CD14-positive monocyte (primary cell): ENCODE data around the gene FNIP1. TPM values are rescaled to one million over a fixed set of nuclear protein-coding genes. Genes with fewer than 3 reads are reported as not detected.

ENCODE experiments used
- DNase-seq, 3 donors: peaks; one replicate each; pipeline ENCODE4 v3.0.0-alpha.2; 2011 to 2022
- H2AFZ ChIP-seq: 2 replicates; pipeline ENCODE4 v1.6.0; 2012; ENCODE audit warnings: mild to moderate bottlenecking, low read depth, low read length, inconsistent platforms; ENCODE audit not compliant: insufficient read depth, poor library complexity, severe bottlenecking
- H3K27ac ChIP-seq, 2 donors: 1 replicate in 1 of 2; 2 replicates in 1 of 2; pipeline ENCODE4 v1.5.1; 2012 to 2013; ENCODE audit warnings: low read length in 2 of 2, control low read depth in 1 of 2, inconsistent platforms in 1 of 2, low read depth in 1 of 2, mild to moderate bottlenecking in 1 of 2
- H3K27me3 ChIP-seq, 2 donors: one replicate each; pipeline versions ENCODE4 v1.6.0 to v1.6.1; 2011 to 2013; ENCODE audit warnings: low read length in 2 of 2; ENCODE audit not compliant: control insufficient read depth in 2 of 2, insufficient read depth in 2 of 2
- H3K36me3 ChIP-seq, 2 donors: replicated peaks in 1 of 2; 1 replicate in 1 of 2; 2 replicates in 1 of 2; pipeline versions ENCODE4 v1.5.1 to v1.6.1; 2012 to 2013; ENCODE audit warnings: low read length in 2 of 2, control low read depth in 1 of 2, inconsistent platforms in 1 of 2, mild to moderate bottlenecking in 1 of 2; ENCODE audit not compliant: insufficient read depth in 2 of 2, control insufficient read depth in 1 of 2
- H3K4me1 ChIP-seq, 2 donors: 1 replicate in 1 of 2; 2 replicates in 1 of 2; pipeline versions ENCODE4 v1.5.1 to v1.6.1; 2012 to 2013; ENCODE audit warnings: low read length in 2 of 2, control low read depth in 1 of 2, inconsistent platforms in 1 of 2, mild to moderate bottlenecking in 1 of 2, moderate library complexity in 1 of 2; ENCODE audit not compliant: insufficient read depth in 2 of 2, control insufficient read depth in 1 of 2
- H3K4me2 ChIP-seq: replicated peaks from 2 replicates; pipeline ENCODE3; 2012; ENCODE audit warnings: low read length, moderate library complexity, mild to moderate bottlenecking; ENCODE audit not compliant: poor library complexity, severe bottlenecking; ENCODE audit errors: extremely low read depth
- H3K4me3 ChIP-seq, 3 experiments: fragments of 200-600 bp in 1 of 3; sonication (generic) in 1 of 3; replicated peaks in 1 of 3; 1 replicate in 2 of 3; 2 replicates in 1 of 3; pipeline ENCODE4 v1.5.1; 2011 to 2013; ENCODE audit warnings: low read length in 3 of 3, mild to moderate bottlenecking in 3 of 3, control low read depth in 2 of 3, low read depth in 2 of 3, inconsistent platforms in 1 of 3, moderate library complexity in 1 of 3
- H3K79me2 ChIP-seq: 2 replicates; pipeline ENCODE4 v1.6.0; 2012; ENCODE audit warnings: mild to moderate bottlenecking, control low read depth, inconsistent platforms, low read length, moderate library complexity; ENCODE audit not compliant: insufficient read depth
- H3K9ac ChIP-seq: 2 replicates; pipeline ENCODE4 v1.6.0; 2017; ENCODE audit warnings: low read length, mild to moderate bottlenecking; ENCODE audit not compliant: insufficient read depth, poor library complexity, severe bottlenecking
- H3K9me3 ChIP-seq, 2 donors: replicated peaks in 1 of 2; 1 replicate in 1 of 2; 2 replicates in 1 of 2; pipeline versions ENCODE4 v1.5.1 to v1.6.1; 2012 to 2013; ENCODE audit warnings: low read length in 2 of 2, control low read depth in 1 of 2; ENCODE audit not compliant: control insufficient read depth in 1 of 2, insufficient read depth in 1 of 2
- H4K20me1 ChIP-seq: 2 replicates; pipeline ENCODE4 v1.6.0; 2012; ENCODE audit warnings: mild to moderate bottlenecking, low read length, control low read depth, moderate library complexity; ENCODE audit not compliant: insufficient read depth
- H3K27ac Mint-ChIP-seq, 7 donors: one replicate each; pipeline ENCODE4 v1.8.0; 2020; ENCODE audit warnings: mild to moderate bottlenecking in 7 of 7, mixed read lengths in 7 of 7, moderate library complexity in 6 of 7, inconsistent platforms in 2 of 7
- H3K27me3 Mint-ChIP-seq, 3 donors: one replicate each; pipeline ENCODE4 v1.8.0; 2021 to 2022; ENCODE audit warnings: low read depth in 3 of 3, mild to moderate bottlenecking in 3 of 3, mixed read lengths in 3 of 3, moderate library complexity in 3 of 3, inconsistent platforms in 1 of 3
- H3K36me3 Mint-ChIP-seq, 2 donors: one replicate each; pipeline ENCODE4 v1.8.0; 2020; ENCODE audit warnings: mixed read lengths in 2 of 2, inconsistent platforms in 1 of 2, mild to moderate bottlenecking in 1 of 2
- H3K4me1 Mint-ChIP-seq: one replicate; pipeline ENCODE4 v1.8.0; 2020; ENCODE audit warnings: mild to moderate bottlenecking, mixed read lengths
- H3K4me3 Mint-ChIP-seq, 2 donors: one replicate each; pipeline ENCODE4 v1.8.0; 2020; ENCODE audit warnings: mild to moderate bottlenecking in 2 of 2, mixed read lengths in 2 of 2, moderate library complexity in 1 of 2
- H3K9me3 Mint-ChIP-seq, 7 donors: one replicate each; pipeline ENCODE4 v1.8.0; 2020 to 2022; ENCODE audit warnings: mixed read lengths in 7 of 7, mild to moderate bottlenecking in 6 of 7, moderate library complexity in 6 of 7, inconsistent platforms in 2 of 7
- WGBS: methylation state at CpG from one replicate; pipeline ENCODE4 v1.1.5; 2013; ENCODE audit warnings: missing lambda C conversion rate; ENCODE audit not compliant: insufficient coverage; 5-methylcytosine and 5-hydroxymethylcytosine counted together
- intact Hi-C, 2 donors: fragments of 100-400 bp; cut with micrococcal nuclease; formaldehyde crosslinking; loops; one replicate each; pipeline versions ENCODE4 v1.15.0 to v1.15.1; 2023
- polyA plus RNA-seq, 3 donors: library from polyadenylated mRNA; depleted of rRNA in 1 of 3; unstranded in 2 of 3; stranded (reverse) in 1 of 3; fragments of 300-500 nt in 2 of 3; fragments of >200 nt in 1 of 3; fragmentation: Illumina TruSeq in 2 of 3; gene quantifications; 1 replicate in 2 of 3; 2 replicates in 1 of 3; pipeline ENCODE4 v1.2.3, GENCODE V29; 2012 to 2021
- TF ChIP-seq, protein P1 (sequence below): fragments of 200-600 bp; IDR thresholded peaks from one replicate; pipeline ENCODE4 v1.8.0; 2022; ENCODE audit warnings: antibody characterized with exemption, mild to moderate bottlenecking

The FNIP1 gene
- polyA plus RNA-seq, 3 donors, result 13.6 to 17.3 (median 16.3) TPM

DNA sequence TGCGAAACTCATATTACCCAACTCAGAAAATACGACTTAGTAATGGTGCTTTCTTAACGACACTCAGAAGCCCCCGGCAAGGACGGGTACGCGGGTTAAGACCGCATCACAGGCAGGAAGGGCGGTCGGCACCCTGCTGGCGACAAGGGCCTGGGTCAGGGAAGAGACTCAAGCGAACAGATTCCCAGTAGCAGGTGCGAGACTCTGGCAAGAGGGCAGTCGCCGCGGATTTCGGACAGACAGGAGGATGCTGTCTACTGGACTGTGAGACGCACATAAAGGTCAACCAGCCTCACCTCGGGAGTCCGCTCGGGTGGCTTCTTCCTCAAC is 162.2 kb downstream of the FNIP1 start:
- H3K27ac Mint-ChIP-seq, result peak overlapping the region; percentile 99 to 100 (median 99)
- peak overlapping the region; percentile 82 for H2AFZ ChIP-seq
- peak; percentile 55 to 75 (median 64) for DNase-seq

DNA sequence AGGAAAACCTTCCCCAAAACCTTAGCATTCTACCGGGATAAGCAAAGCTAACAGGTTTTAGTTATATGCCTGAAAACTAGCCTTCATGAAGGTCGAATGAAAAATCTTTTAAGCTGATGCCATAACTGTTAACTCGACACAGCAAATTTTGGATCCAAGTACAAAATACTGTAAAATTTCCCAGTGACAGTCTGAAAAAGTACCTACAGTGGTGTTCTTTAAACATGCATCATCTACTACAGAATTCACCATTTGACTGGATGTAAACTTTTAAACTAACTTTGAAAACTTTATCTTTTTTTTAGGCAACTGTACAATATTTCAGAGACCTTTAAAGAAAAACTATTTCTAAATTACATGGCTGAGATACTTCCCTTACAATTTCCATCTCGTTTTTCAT is 162.6 kb downstream of the FNIP1 start:
- H3K4me3 ChIP-seq, result peak overlapping the region; percentile 60 to 85 (median 73)
- no peaks in the 10 kb centered on the region for H3K36me3 ChIP-seq
- Mint-ChIP-seq H3K4me1 (peaks cover 18% of the 10 kb centered on the region), H3K36me3 (peaks cover under 1 to 2% of the 10 kb centered on the region in 2 donors), H3K9me3 (no peaks in the 10 kb centered on the region), H3K27ac (peak overlapping the region; percentile 99 to 100 (median 99)), H3K27me3 (no peaks in the 10 kb centered on the region), H3K4me3 (peak overlapping the region; percentile 91 to 97)
- H3K4me2 ChIP-seq, result peak overlapping the region; percentile 74
- peak overlapping the region; percentile 97 for H3K9ac ChIP-seq
- peak in 1 of 3 donors; percentile 45 for DNase-seq
- peak overlapping the region; percentile 90 to 99 for H3K27ac ChIP-seq
- no CpG with 5 or more reads among the region's 4 CpGs for WGBS
- intact Hi-C loops, result loop anchor here in 1 of 2 donors (2.0 kb wide), 1 partner anchor 163 kb away; the partner anchor contains the start of gene FNIP1
- H3K9me3 ChIP-seq, result no peaks in the 10 kb centered on the region
- H2AFZ ChIP-seq, result peak overlapping the region; percentile 82
- no peaks in the 10 kb centered on the region for H3K27me3 ChIP-seq
- peaks cover 55% of the 10 kb centered on the region for H3K79me2 ChIP-seq
- H4K20me1 ChIP-seq, result peaks cover 3% of the 10 kb centered on the region
- H3K4me1 ChIP-seq, result peaks cover 22 to 43% of the 10 kb centered on the region in 2 donors
- TF ChIP-seq, protein P1, sequence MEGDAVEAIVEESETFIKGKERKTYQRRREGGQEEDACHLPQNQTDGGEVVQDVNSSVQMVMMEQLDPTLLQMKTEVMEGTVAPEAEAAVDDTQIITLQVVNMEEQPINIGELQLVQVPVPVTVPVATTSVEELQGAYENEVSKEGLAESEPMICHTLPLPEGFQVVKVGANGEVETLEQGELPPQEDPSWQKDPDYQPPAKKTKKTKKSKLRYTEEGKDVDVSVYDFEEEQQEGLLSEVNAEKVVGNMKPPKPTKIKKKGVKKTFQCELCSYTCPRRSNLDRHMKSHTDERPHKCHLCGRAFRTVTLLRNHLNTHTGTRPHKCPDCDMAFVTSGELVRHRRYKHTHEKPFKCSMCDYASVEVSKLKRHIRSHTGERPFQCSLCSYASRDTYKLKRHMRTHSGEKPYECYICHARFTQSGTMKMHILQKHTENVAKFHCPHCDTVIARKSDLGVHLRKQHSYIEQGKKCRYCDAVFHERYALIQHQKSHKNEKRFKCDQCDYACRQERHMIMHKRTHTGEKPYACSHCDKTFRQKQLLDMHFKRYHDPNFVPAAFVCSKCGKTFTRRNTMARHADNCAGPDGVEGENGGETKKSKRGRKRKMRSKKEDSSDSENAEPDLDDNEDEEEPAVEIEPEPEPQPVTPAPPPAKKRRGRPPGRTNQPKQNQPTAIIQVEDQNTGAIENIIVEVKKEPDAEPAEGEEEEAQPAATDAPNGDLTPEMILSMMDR, result no peak

More for the DNA sequence above, 162.2 kb downstream of the FNIP1 start:
- intact Hi-C loops, result loop anchor here in 1 of 2 donors (2.0 kb wide), 1 partner anchor 162 kb away; the partner anchor contains the start of gene FNIP1
- Histone ChIP-seq H3K9ac (peak overlapping the region; percentile 97), H3K4me1 (peaks cover 22 to 43% of the 10 kb centered on the region in 2 donors), H3K4me2 (peak overlapping the region; percentile 74), H3K27ac (peak overlapping the region; percentile 90 to 99), H3K27me3 (no peaks in the 10 kb centered on the region), H4K20me1 (no peaks in the 10 kb centered on the region), H3K4me3 (peak overlapping the region; percentile 60 to 85 (median 73)), H3K79me2 (peaks cover 51% of the 10 kb centered on the region), H3K36me3 (no peaks in the 10 kb centered on the region), H3K9me3 (no peaks in the 10 kb centered on the region)
- TF ChIP-seq, protein P1, result no peak
- no peaks in the 10 kb centered on the region for H3K27me3 Mint-ChIP-seq
- H3K9me3 Mint-ChIP-seq, result no peaks in the 10 kb centered on the region
- peak overlapping the region; percentile 91 to 97 for H3K4me3 Mint-ChIP-seq
- WGBS, result under 1% methylated on average over 20 of the region's 21 CpGs
- peaks cover 17% of the 10 kb centered on the region for H3K4me1 Mint-ChIP-seq
- H3K36me3 Mint-ChIP-seq, result no peaks in the 10 kb centered on the region
